Karpas-422 (cell line): ENCODE data around the gene CEBPA. TPM values are rescaled to one million over a fixed set of nuclear protein-coding genes. Genes with fewer than 3 reads are reported as not detected.

Source experiments
- DNase-seq: peaks from one replicate; pipeline ENCODE4 v3.0.0-alpha.2; 2015
- H2AFZ ChIP-seq: fragments of 200-600 bp; sonication (generic); 2 replicates; pipeline ENCODE4 v1.6.1; 2014; ENCODE audit warnings: antibody characterized with exemption, low read length, mixed read lengths
- H3K27ac ChIP-seq: fragments of 200-600 bp; sonication (generic); 2 replicates; pipeline ENCODE4 v1.5.1; 2014; ENCODE audit warnings: mild to moderate bottlenecking, low read length, moderate library complexity
- H3K27me3 ChIP-seq: fragments of 200-600 bp; sonication (generic); 2 replicates; pipeline ENCODE4 v1.6.1; 2014; ENCODE audit warnings: low read length, mixed read lengths
- H3K36me3 ChIP-seq: fragments of 200-600 bp; sonication (generic); 2 replicates; pipeline ENCODE4 v1.6.1; 2014; ENCODE audit warnings: low read length, mixed read lengths; ENCODE audit not compliant: insufficient read depth
- H3K4me1 ChIP-seq: fragments of 200-600 bp; sonication (generic); 2 replicates; pipeline ENCODE4 v1.6.1; 2014; ENCODE audit warnings: mild to moderate bottlenecking, low read length, mixed read lengths
- H3K4me2 ChIP-seq: fragments of 200-600 bp; sonication (generic); 2 replicates; pipeline ENCODE4 v1.6.1; 2014; ENCODE audit warnings: low read length, low read depth, mild to moderate bottlenecking; ENCODE audit not compliant: poor library complexity, severe bottlenecking
- H3K4me3 ChIP-seq: fragments of 200-600 bp; sonication (generic); 2 replicates; pipeline ENCODE4 v1.5.1; 2014; ENCODE audit warnings: mild to moderate bottlenecking, antibody characterized with exemption, low read length, mixed read lengths
- H3K79me2 ChIP-seq: fragments of 200-600 bp; sonication (generic); 2 replicates; pipeline ENCODE4 v1.6.1; 2014; ENCODE audit warnings: mild to moderate bottlenecking, low read length, mixed read lengths
- H3K9ac ChIP-seq: fragments of 200-600 bp; sonication (generic); 2 replicates; pipeline ENCODE4 v1.6.0; 2014; ENCODE audit warnings: low read length
- H3K9me2 ChIP-seq: fragments of 200-600 bp; sonication (generic), shearing (Covaris generic); replicated peaks from 2 replicates; pipeline ENCODE4 v1.6.0; 2014; ENCODE audit warnings: mild to moderate bottlenecking, low read length, moderate library complexity; ENCODE audit not compliant: insufficient read depth
- H3K9me3 ChIP-seq: fragments of 300-700, 200-600 bp; sonication (generic); 2 replicates; pipeline ENCODE4 v1.6.1; 2014; ENCODE audit warnings: low read length, mixed read lengths
- H4K20me1 ChIP-seq: fragments of 200-600 bp; sonication (generic); 2 replicates; pipeline ENCODE4 v1.6.1; 2014; ENCODE audit warnings: mild to moderate bottlenecking, antibody characterized with exemption, low read length, low read depth; ENCODE audit not compliant: insufficient read depth
- total RNA-seq: library from RNA; depleted of rRNA; stranded (reverse); fragments of >200 nt; shearing (Covaris generic); gene quantifications from 2 replicates; pipeline ENCODE4 v1.2.3, GENCODE V29; 2014; ENCODE audit warnings: low replicate concordance

Gene CEBPA
- total RNA-seq, 1 experiment from 2014 or later, result not detected

DNA sequence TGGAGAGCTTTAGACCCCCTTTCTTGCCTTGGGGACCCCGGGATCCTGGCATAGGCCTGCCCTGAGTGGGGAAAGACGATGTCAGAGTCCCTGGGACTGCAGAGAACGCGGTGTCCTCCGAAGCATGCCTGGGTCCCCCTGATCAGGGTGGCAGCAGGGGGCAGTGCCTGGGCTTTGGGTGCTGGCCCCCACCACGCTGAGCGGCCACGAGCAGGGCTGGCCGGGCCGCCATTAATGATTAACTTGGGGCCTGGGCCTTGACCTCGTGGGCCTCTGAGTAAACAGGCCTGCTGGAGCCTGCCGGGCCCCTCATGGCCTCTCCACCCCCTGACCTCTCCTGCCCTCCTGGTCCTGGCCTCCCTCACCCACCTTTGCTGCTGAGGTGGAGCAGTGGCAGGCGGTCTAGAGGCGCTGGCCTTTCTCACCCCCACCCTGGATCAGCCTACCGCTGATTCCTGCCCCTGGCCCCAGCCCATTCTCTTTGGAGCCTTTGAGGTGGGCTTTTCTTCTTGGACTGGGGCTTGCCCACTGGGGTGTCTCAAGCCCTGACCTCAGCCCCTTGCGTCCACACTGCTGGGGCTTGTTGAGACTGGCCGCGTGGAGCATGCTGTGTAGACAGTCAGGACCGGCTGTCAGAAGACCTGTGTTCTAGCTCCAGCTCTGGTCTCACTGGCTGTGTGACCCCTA, 26.3 kb downstream of the CEBPA start:
- no peak overlapping the region for H3K4me2 ChIP-seq

DNA sequence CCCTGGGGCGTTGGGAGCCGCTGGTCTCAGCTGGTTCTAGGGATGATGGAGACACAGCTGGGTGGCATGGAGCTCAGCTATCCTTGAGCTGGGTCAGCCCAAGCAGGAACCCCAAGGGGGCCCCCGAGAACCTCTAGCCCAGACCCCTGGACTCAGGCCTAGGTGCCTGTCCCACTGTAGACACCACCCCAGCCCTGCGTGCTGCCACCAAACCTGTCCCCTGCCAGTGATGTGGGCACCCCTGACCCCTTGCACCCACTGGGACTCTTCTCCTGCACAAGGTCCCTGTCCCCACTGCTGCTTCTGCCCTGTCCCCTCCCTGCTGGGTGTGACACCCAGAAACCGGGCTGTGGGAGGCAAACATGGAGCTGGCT, 26.8 kb downstream of the CEBPA start:
- Histone ChIP-seq H3K27ac (no peak overlapping the region), H3K4me3 (no peak overlapping the region)

More for the DNA sequence above, 26.3 kb downstream of the CEBPA start:
- H3K4me3 ChIP-seq, result no peak overlapping the region
- H3K9me3 ChIP-seq, result no peaks in the 10 kb centered on the region
- H3K4me1 ChIP-seq, result no peaks in the 10 kb centered on the region
- no peak for DNase-seq
- no peaks in the 10 kb centered on the region for H3K9me2 ChIP-seq
- H3K27ac ChIP-seq, result no peak overlapping the region
- H2AFZ ChIP-seq, result no peak overlapping the region
- H3K79me2 ChIP-seq, result no peaks in the 10 kb centered on the region
- H3K27me3 ChIP-seq, result no peaks in the 10 kb centered on the region
- no peak overlapping the region for H3K9ac ChIP-seq
- H3K36me3 ChIP-seq, result no peaks in the 10 kb centered on the region
- no peaks in the 10 kb centered on the region for H4K20me1 ChIP-seq

GRCh38 chr19:33274663-33275558, 27.4 kb downstream of the CEBPA start:
- no peaks in the 10 kb centered on the region for H4K20me1 ChIP-seq
- H3K9ac ChIP-seq, result no peak overlapping the region
- no peak overlapping the region for H3K27ac ChIP-seq
- H3K79me2 ChIP-seq, result no peaks in the 10 kb centered on the region
- no peaks in the 10 kb centered on the region for H3K9me2 ChIP-seq
- no peak for DNase-seq
- no peak overlapping the region for H3K4me3 ChIP-seq
- H3K36me3 ChIP-seq, result no peaks in the 10 kb centered on the region
- no peak overlapping the region for H3K4me2 ChIP-seq
- no peaks in the 10 kb centered on the region for H3K9me3 ChIP-seq
- H2AFZ ChIP-seq, result no peak overlapping the region
- H3K4me1 ChIP-seq, result no peaks in the 10 kb centered on the region
- H3K27me3 ChIP-seq, result no peaks in the 10 kb centered on the region

More for the DNA sequence above, 26.8 kb downstream of the CEBPA start:
- Histone ChIP-seq H3K27me3 (no peaks in the 10 kb centered on the region), H3K36me3 (no peaks in the 10 kb centered on the region), H3K4me2 (no peak overlapping the region), H4K20me1 (no peaks in the 10 kb centered on the region), H3K4me1 (no peaks in the 10 kb centered on the region), H3K9me2 (no peaks in the 10 kb centered on the region), H3K9me3 (no peaks in the 10 kb centered on the region), H3K79me2 (no peaks in the 10 kb centered on the region), H3K9ac (no peak overlapping the region), H2AFZ (no peak overlapping the region)
- no peak for DNase-seq

- Histone ChIP-seq H4K20me1 (no peaks in the 10 kb centered on the region), H2AFZ (no peak overlapping the region), H3K36me3 (no peaks in the 10 kb centered on the region), H3K4me2 (no peak overlapping the region), H3K27me3 (no peaks in the 10 kb centered on the region), H3K4me1 (no peaks in the 10 kb centered on the region), H3K4me3 (no peak overlapping the region), H3K27ac (no peak overlapping the region), H3K9ac (no peak overlapping the region), H3K79me2 (no peaks in the 10 kb centered on the region), H3K9me3 (no peaks in the 10 kb centered on the region), H3K9me2 (no peaks in the 10 kb centered on the region)
- no peak for DNase-seq
These were observed 28.3 kb downstream of the CEBPA start for GRCh38 chr19:33273881-33274662.

DNA sequence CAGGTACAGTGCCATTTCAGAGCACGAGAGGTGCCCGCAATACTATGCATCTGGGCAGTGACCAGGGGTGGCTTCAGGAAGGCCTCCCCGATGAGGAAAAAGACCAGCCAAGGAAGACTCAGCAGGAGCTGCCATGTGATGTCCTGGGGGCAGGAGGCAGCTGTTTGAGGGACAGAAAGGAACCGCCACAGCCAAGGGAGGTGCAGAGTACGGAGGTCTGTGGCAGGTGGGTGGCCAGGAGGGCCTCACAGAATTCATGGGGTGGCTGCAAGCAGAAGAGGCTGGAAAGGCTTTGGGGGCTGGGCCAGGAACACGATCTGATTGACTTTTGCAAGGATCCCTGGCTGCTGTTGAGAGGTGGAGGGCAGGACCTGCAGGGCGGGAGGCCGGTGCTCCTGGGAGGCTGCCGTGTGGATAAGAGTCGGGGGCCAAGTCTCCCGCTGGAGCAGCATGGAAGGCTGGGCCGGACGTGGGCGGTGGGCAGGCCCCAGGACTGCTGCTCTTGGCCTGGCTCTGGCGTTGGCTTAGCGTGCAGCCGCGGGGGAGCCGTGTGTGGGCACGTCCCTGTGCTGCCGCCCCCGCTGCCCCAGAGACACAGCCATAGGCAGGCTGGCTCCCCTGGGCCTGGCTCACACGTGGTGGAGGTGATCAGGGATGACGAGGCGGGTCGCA, 29.1 kb downstream of the CEBPA start:
- Histone ChIP-seq H3K27me3 (no peaks in the 10 kb centered on the region), H4K20me1 (no peaks in the 10 kb centered on the region), H3K9ac (no peak overlapping the region), H3K4me1 (no peaks in the 10 kb centered on the region), H3K36me3 (no peaks in the 10 kb centered on the region), H3K9me3 (no peaks in the 10 kb centered on the region), H3K4me2 (no peak overlapping the region), H2AFZ (no peak overlapping the region), H3K4me3 (no peak overlapping the region), H3K9me2 (no peaks in the 10 kb centered on the region), H3K79me2 (no peaks in the 10 kb centered on the region), H3K27ac (no peak overlapping the region)
- DNase-seq, result no peak

GRCh38 chr19:33271246-33272021, 30.9 kb downstream of the CEBPA start:
- Histone ChIP-seq H3K9me2 (no peaks in the 10 kb centered on the region), H3K27ac (no peak overlapping the region), H3K9me3 (no peaks in the 10 kb centered on the region), H3K36me3 (no peaks in the 10 kb centered on the region), H3K79me2 (no peaks in the 10 kb centered on the region), H2AFZ (no peak overlapping the region), H3K27me3 (no peaks in the 10 kb centered on the region), H4K20me1 (no peaks in the 10 kb centered on the region), H3K4me1 (no peaks in the 10 kb centered on the region), H3K4me3 (no peak overlapping the region), H3K9ac (no peak overlapping the region), H3K4me2 (no peak overlapping the region)
- no peak for DNase-seq

DNA sequence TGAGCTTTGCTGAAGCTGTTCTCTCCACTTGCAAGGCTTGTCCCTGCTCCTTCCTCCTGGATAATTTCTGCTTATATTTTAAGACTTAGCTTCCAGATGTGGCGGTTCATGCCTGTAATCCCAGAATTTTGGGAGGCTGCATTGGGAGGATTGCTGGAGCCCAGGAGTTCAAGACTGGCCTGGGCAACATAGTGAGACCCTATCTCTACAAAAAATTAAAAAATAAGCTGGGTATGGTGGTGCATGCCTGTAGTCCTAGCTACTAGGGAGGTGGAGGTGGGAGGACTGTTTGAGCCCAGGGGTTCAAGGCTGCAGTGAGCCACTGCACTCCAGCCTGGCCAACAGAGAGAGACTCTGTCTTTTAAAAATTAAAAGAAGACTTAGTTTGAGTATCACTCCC, 31.6 kb downstream of the CEBPA start:
- DNase-seq, result no peak
- H2AFZ ChIP-seq, result no peak overlapping the region

More for the DNA sequence above, 31.6 kb downstream of the CEBPA start:
- no peaks in the 10 kb centered on the region for H3K9me3 ChIP-seq
- H3K4me3 ChIP-seq, result no peak overlapping the region
- no peak overlapping the region for H3K9ac ChIP-seq
- no peak overlapping the region for H3K27ac ChIP-seq
- H3K79me2 ChIP-seq, result no peaks in the 10 kb centered on the region
- H3K36me3 ChIP-seq, result no peaks in the 10 kb centered on the region
- H3K4me1 ChIP-seq, result no peaks in the 10 kb centered on the region
- no peaks in the 10 kb centered on the region for H4K20me1 ChIP-seq
- H3K9me2 ChIP-seq, result no peaks in the 10 kb centered on the region
- no peak overlapping the region for H3K4me2 ChIP-seq
- no peaks in the 10 kb centered on the region for H3K27me3 ChIP-seq
